Left hindlimb (tissue), 1 donor: ENCODE results near the gene ARHGAP6.
A peak's percentile ranks its signal among the peaks of the same experiment; 100 is the strongest.
"Not testable (repeated sequence)": the region's sequence is repeated elsewhere in the genome, so short reads cannot be mapped to it uniquely, and the experiment has no call there.

Experiments
- DNase-seq: peaks from one replicate; pipeline ENCODE4 v3.0.0-alpha.2; 2018

The ARHGAP6 gene

GRCh38 chrX:11641349-11642065 lies 24.2 kb downstream of the ARHGAP6 start:
- DNase-seq: no peak

DNA sequence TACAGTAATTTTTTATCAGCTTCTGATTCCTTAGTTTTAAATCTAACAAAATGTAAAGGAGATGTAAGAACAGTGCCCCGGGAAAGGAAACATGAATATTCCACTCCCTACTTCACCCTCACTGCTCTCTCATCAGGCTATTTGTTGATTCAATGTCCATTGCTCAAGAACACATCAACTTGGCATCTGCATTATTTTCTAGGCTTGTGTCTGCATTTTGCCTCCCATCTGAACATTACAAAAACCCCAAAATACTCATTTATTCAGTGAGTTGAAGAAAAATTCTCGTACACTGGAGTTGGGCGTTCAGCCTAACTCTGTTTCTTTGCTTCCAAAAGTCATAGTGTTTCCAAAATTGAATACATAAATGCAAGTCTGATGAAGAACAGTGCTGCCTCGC lies 25.6 kb downstream of the ARHGAP6 start:
- DNase-seq: no peak

DNA sequence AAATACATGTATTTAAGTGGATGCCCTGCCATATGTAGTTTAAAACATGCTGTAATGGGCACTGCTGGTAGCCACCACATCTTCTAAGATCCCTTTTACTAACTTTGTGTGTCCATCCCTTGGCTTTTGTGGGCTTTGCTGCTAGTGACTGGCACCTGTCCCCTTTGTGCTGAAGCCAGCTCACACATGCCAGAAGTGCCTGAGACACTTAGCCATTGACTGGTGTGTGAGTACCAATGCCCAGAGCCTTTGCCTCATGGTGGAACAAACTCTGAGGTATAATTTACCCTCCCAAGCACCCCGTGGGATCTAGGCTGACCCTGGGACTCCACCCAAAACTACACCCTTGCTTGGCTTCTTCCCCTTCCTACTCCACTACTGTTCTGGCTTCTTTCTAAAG lies 33.0 kb downstream of the ARHGAP6 start:
- no peak for DNase-seq

DNA sequence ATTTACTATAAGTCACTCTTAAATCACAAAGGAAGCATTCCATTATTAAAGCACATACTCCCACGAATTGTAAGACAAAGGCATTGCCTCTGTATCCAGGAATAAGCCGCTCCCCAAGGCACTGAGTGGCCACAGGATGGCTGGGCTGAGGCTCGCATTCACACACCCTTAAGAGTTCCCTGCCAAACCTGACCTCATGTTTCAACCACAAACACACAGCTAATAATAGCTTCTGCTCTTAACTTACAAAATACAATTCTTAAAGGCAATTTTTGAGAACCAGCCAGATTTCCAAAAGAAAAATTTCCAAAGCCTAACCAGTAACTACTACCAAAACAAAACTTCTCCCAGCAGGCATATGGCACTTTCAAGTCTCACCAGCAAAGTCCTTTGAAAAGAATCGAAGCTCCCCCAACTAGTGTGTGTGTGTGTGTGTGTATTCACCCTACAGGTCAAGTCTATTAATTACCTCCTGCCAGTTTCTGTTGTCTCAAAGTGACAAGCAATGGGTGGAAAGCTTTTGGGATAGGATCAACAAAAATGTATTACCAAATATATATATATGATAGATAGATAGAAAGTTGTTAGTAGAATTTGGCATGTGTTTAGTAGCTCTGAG lies 36.0 kb downstream of the ARHGAP6 start:
- peak; percentile 26 for DNase-seq

GRCh38 chrX:11628399-11628798 lies 37.3 kb downstream of the ARHGAP6 start:
- no peak for DNase-seq

- DNase-seq: no peak
These were observed 39.4 kb downstream of the ARHGAP6 start for GRCh38 chrX:11626351-11626750.

- DNase-seq: no peak
These were observed 46.3 kb downstream of the ARHGAP6 start for GRCh38 chrX:11619441-11619840.

GRCh38 chrX:11614253-11614652 lies 51.5 kb downstream of the ARHGAP6 start:
- DNase-seq: not testable (repeated sequence)

DNA sequence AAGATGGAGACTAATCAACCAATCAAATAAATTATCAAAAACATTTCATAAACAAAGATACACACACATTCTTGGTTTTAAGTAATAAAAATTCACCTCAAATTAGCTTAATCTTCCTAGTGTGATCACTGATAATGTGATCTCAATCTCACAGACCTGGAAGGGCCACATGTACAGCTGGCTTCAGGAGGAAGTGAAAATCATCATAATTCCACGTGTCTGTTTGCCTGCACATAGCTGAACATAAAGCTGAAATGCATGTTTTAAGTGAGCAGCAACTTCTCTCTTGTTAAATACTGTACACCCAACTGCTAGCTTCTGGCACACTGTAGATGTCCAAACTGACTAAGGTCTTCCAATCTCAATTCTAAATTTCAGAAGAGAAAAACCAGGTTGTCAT lies 53.8 kb downstream of the ARHGAP6 start:
- DNase-seq: no peak

GRCh38 chrX:11611161-11611560 lies 54.6 kb downstream of the ARHGAP6 start:
- DNase-seq: no peak

- DNase-seq: no peak
These were observed 56.6 kb downstream of the ARHGAP6 start for GRCh38 chrX:11609109-11609508.

DNA sequence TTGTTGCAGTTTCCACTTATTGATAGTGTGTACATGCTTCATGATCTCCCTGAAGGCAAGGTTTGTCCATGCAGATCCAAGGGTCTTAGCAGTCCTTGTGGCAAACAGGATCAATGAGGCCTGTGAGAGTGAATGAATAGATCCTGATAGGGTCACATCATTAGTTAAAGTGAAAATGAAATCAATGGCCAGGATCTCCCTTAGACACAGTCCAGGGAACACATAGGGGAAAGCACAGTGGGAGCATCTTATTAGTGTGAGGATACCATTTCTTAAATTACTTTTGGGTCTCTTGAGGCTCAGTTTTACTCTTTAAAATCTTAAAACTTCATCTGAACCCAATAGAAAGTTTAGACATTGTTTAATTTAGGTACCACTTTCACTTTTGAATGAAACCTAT lies 59.3 kb downstream of the ARHGAP6 start:
- DNase-seq: no peak

DNA sequence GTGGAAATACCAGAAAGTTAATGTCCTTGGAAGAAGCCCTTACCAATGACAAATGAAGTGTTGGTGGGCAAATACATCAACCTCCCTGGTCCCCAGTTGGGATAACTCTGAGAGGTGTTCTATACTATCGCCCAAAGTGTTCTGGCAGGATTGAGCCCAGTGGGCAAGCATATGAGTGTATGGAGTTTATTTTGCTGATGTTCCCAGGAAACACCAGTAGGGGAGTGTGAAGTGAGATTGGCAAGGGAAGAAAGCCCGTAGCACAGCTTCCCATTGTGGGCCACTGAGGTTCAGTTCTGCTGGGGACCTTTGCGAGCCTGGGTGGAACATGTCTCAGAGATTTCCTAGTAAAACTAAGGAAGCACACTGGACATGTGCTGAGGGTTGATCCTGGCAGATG lies 65.1 kb downstream of the ARHGAP6 start:
- no peak for DNase-seq

- no peak for DNase-seq
These were observed 68.2 kb downstream of the ARHGAP6 start for GRCh38 chrX:11597479-11597878.

DNA sequence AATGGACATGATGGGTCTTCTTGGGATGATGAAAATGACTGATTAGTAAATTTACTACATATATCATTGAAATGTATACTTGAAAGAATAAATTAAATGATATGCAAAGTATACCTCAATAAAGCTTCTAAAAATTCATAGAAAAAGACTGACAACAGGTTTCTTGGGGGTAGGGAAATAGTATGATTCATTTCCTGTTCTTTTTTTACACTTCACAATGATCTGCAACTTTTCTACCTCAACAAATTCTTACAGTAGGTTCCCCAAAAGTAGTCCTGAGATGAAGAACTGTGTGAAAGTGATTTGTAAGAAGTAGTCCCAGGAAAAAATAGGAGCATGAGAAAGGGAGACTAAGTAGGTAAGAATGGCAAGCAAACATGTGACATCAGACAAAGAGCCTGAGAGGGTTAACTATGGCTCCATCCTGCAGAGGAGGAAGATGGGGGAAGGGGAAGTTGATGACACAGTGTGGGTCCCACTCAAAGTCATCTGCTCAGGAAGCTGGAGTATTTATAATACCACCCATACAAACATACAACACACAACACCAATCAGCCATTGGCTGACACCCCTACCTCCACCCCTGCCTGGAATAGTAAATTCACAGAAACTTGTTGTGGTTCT lies 73.9 kb downstream of the ARHGAP6 start:
- DNase-seq: no peak

GRCh38 chrX:11589641-11590040 lies 76.1 kb downstream of the ARHGAP6 start:
- DNase-seq: no peak

DNA sequence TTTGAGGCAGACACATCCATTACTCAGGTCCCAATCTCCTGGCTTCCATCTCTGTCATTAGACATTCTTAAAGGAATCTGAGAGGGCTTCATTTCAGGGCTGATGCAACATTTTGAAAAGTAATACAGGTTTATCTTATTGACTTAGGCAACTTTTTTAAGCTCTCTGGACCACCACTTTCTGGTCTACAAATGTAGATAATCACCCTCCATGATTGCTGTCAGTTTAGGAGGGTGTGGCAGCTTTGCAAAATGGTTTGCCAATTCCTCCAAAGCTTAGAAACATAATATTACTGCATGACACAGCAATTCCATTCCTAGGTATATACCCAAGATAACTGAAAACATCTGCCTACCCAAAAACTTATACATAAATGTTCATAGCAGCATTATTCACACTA lies 77.6 kb downstream of the ARHGAP6 start:
- DNase-seq: no peak

- DNase-seq: no peak
These were observed 80.5 kb downstream of the ARHGAP6 start for GRCh38 chrX:11585174-11585573.

GRCh38 chrX:11580789-11581188 lies 84.9 kb downstream of the ARHGAP6 start:
- no peak for DNase-seq

- no peak for DNase-seq
These were observed 85.8 kb downstream of the ARHGAP6 start for GRCh38 chrX:11579636-11580600.

- DNase-seq: not testable (repeated sequence)
These were observed 87.4 kb downstream of the ARHGAP6 start for GRCh38 chrX:11578301-11578700.

DNA sequence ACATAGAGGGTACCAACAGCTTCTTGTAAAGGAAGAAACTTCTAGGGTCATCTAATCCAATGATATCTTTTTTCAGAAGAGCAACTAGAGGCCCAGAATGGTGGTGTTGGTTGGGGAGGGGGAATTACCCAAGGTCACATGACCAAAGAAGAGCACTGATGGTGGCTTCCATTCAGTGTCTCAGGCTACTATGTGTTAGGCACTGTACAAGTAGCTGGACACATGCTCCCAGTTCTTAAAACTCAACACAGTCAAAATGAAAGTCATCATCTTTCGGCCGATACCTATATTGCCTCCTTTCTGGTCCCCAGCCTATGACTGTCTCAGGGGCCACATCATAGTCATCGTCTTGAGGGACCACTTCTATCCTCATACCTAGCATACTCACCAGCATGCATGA lies 88.1 kb downstream of the ARHGAP6 start:
- no peak for DNase-seq

DNA sequence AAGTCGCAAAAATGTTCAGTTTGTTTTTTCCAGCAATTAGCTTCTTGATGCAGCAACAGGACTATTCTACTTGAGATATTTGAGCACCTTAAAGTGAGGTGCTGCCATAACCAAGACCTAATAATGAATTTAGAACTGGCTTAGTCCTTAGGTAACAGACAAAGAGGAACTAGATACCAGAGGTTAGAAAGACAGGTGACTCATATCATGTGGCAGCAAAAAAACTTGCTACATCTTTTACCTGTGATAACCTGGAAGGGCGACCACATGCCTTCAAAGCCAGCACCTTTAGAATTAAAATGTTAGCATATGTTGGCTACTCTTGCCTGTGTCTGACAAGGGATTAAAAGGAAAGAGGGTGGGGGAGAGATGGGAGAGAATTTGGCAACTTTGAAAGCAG lies 90.4 kb downstream of the ARHGAP6 start:
- no peak for DNase-seq
